Endothelial cell of umbilical vein (primary cell): ENCODE results near the gene CHRND. TPM values are rescaled to one million over a fixed set of nuclear protein-coding genes. Genes with fewer than 3 reads are reported as not detected.

ENCODE experiments used
- BruUV-seq: library from RNA; stranded (reverse); fragments of 400-500 nt; replicated peaks from 2 replicates; lab custom pipeline; 2021; lab: Mats Ljungman, UMichigan
- CTCF ChIA-PET: fragments of 300-600, 350-600 bp; sonication (Branson Sonifier 250); formaldehyde crosslinking; loops from one replicate; lab custom pipeline; 2021; ENCODE audit warnings: antibody characterized with exemption, inconsistent platforms; lab: Charles Lee
- POLR2A ChIA-PET: fragments of 300-600, 350-600 bp; sonication (Branson Sonifier 250); formaldehyde crosslinking; loops from one replicate; lab custom pipeline; 2021; ENCODE audit warnings: antibody characterized with exemption, inconsistent platforms; lab: Charles Lee
- DNase-seq: peaks from one replicate; pipeline ENCODE4 v3.0.0-alpha.2; 2011; ENCODE audit warnings: low read depth, low spot score
- FAIRE-seq: peaks from 2 replicates; lab custom pipeline; 2011; peaks lifted over from hg19 to GRCh38; lab: Jason Lieb, UNC
- H2AFZ ChIP-seq: 2 replicates; pipeline ENCODE4 v1.6.0; 2012; ENCODE audit warnings: low read depth, low read length, control low read depth, inconsistent platforms
- H3K27ac ChIP-seq: 2 replicates; pipeline ENCODE4 v1.5.1; 2011; ENCODE audit warnings: low read depth, mild to moderate bottlenecking, control low read depth, low read length, moderate library complexity; ENCODE audit not compliant: insufficient read depth
- H3K27me3 ChIP-seq, 2 experiments: 2 replicates each; pipeline versions ENCODE4 v1.6.0 to v1.6.1; 2011; ENCODE audit warnings: low read length in 2 of 2, mixed read lengths in 1 of 2; ENCODE audit not compliant: control insufficient read depth in 2 of 2, insufficient read depth in 2 of 2
- H3K36me3 ChIP-seq, 2 experiments: 2 replicates in 1 of 2; 3 replicates in 1 of 2; pipeline ENCODE4 v1.5.1; 2011; ENCODE audit warnings: low read length in 2 of 2, mild to moderate bottlenecking in 1 of 2, moderate library complexity in 1 of 2; ENCODE audit not compliant: control insufficient read depth in 2 of 2, insufficient read depth in 2 of 2; ENCODE audit errors: extremely low read depth in 1 of 2
- H3K4me1 ChIP-seq: 3 replicates; pipeline ENCODE4 v1.5.1; 2011; ENCODE audit warnings: mild to moderate bottlenecking, low read length; ENCODE audit not compliant: control insufficient read depth, insufficient read depth; ENCODE audit errors: extremely low read depth
- H3K4me2 ChIP-seq: 2 replicates; pipeline ENCODE4 v1.6.1; 2011; ENCODE audit warnings: low read length, control low read depth, mixed read lengths; ENCODE audit not compliant: insufficient read depth
- H3K4me3 ChIP-seq, 3 experiments: fragments of 200-600 bp in 1 of 3; sonication (generic), shearing (Covaris generic) in 1 of 3; replicated peaks in 1 of 3; 2 replicates each; pipeline ENCODE4 v1.5.1; 2011 to 2016; ENCODE audit warnings: control low read depth in 3 of 3, low read length in 3 of 3, mild to moderate bottlenecking in 2 of 3, inconsistent platforms in 1 of 3, low read depth in 1 of 3, moderate library complexity in 1 of 3; ENCODE audit not compliant: insufficient read depth in 1 of 3
- H3K79me2 ChIP-seq: 2 replicates; pipeline ENCODE4 v1.6.0; 2012; ENCODE audit warnings: low read length, inconsistent platforms; ENCODE audit not compliant: control insufficient read depth, insufficient read depth
- H3K9ac ChIP-seq: replicated peaks from 2 replicates; pipeline ENCODE3; 2011; ENCODE audit warnings: low read length, control low read depth; ENCODE audit not compliant: insufficient read depth; ENCODE audit errors: extremely low read depth
- H3K9me1 ChIP-seq: replicated peaks from 3 replicates; pipeline ENCODE4 v1.6.0; 2011; ENCODE audit warnings: mild to moderate bottlenecking, low read length; ENCODE audit not compliant: control insufficient read depth, insufficient read depth; ENCODE audit errors: extremely low read depth
- H3K9me3 ChIP-seq: replicated peaks from 2 replicates; pipeline ENCODE4 v1.5.1; 2012; ENCODE audit warnings: low read length, inconsistent platforms; ENCODE audit not compliant: control insufficient read depth, insufficient read depth
- H4K20me1 ChIP-seq: replicated peaks from 2 replicates; pipeline ENCODE3; 2011; ENCODE audit warnings: mild to moderate bottlenecking, low read length; ENCODE audit not compliant: control insufficient read depth, insufficient read depth; ENCODE audit errors: extremely low read depth
- CTCF ChIP-seq, 2 donors: IDR thresholded peaks; 1 replicate in 1 of 2; 2 replicates in 1 of 2; pipeline ENCODE4 v1.5.1; 2011; ENCODE audit warnings: low read length in 2 of 2, mild to moderate bottlenecking in 2 of 2, moderate library complexity in 2 of 2, control low read depth in 1 of 2, inconsistent platforms in 1 of 2, low read depth in 1 of 2; ENCODE audit not compliant: insufficient read depth in 1 of 2; ENCODE audit errors: extremely low read depth in 1 of 2
- EZH2 ChIP-seq: IDR thresholded peaks from 2 replicates; pipeline ENCODE4 v1.6.1; 2012; ENCODE audit warnings: borderline replicate concordance, low read depth, mild to moderate bottlenecking, moderate library complexity, low read length, inconsistent platforms; ENCODE audit not compliant: severe bottlenecking
- FOS ChIP-seq: IDR thresholded peaks from 2 replicates; pipeline ENCODE4 v1.6.1; 2011; ENCODE audit warnings: mild to moderate bottlenecking, low read length, moderate library complexity, borderline replicate concordance; ENCODE audit not compliant: insufficient read depth
- GATA2 ChIP-seq: IDR thresholded peaks from 2 replicates; pipeline ENCODE4 v1.7.0; 2011; ENCODE audit warnings: low read depth, mild to moderate bottlenecking, moderate library complexity, mixed read lengths, low read length; ENCODE audit not compliant: insufficient read length, insufficient read depth
- MYC ChIP-seq: IDR thresholded peaks from one replicate; pipeline ENCODE4 v1.6.1; 2011; ENCODE audit warnings: mild to moderate bottlenecking, low read depth, low read length
- POLR2A ChIP-seq: IDR thresholded peaks from 2 replicates; pipeline ENCODE4 v1.6.1; 2012; ENCODE audit warnings: low read depth, mild to moderate bottlenecking, control low read depth, low read length
- POLR2AphosphoS5 ChIP-seq: IDR thresholded peaks from 2 replicates; pipeline ENCODE4 v1.6.1; 2012; ENCODE audit warnings: low read depth, mild to moderate bottlenecking, control low read depth, low read length, moderate library complexity; ENCODE audit not compliant: insufficient read depth
- dilution Hi-C: fragments of 300-500 bp; cut with MboI; formaldehyde crosslinking; loops from one replicate; pipeline ENCODE4 v1.15.0; 2019; ENCODE audit warnings: low sequenced_read_pairs; ENCODE audit not compliant: extremely low pct_ligation_motif_present
- intact Hi-C: fragments of 100-400 bp; cut with micrococcal nuclease; formaldehyde crosslinking; loops from one replicate; pipeline ENCODE4 v1.10.0; 2022
- polyA plus RNA-seq, 4 experiments: library from polyadenylated mRNA; depleted of rRNA in 3 of 4; stranded (reverse) in 3 of 4; unstranded in 1 of 4; fragments of >200 nt; gene quantifications; 2 replicates each; pipeline versions ENCODE4 v1.2.1 to v1.2.3, GENCODE V29; 2011 to 2012; ENCODE audit warnings: missing spikeins in 1 of 4
- total RNA-seq: library from RNA; stranded (reverse); gene quantifications from 2 replicates; pipeline ENCODE4 v1.2.3, GENCODE V29; 2021
- TF ChIP-seq, protein P1 (sequence below): IDR thresholded peaks from 2 replicates; pipeline ENCODE4 v1.6.1; 2011; ENCODE audit not compliant: insufficient read depth, insufficient read length

The CHRND gene
- total and polyA plus RNA-seq, 2 donors (not counting 3 experiments of a cell fraction or from before 2014, with no cell fraction given): not detected

DNA sequence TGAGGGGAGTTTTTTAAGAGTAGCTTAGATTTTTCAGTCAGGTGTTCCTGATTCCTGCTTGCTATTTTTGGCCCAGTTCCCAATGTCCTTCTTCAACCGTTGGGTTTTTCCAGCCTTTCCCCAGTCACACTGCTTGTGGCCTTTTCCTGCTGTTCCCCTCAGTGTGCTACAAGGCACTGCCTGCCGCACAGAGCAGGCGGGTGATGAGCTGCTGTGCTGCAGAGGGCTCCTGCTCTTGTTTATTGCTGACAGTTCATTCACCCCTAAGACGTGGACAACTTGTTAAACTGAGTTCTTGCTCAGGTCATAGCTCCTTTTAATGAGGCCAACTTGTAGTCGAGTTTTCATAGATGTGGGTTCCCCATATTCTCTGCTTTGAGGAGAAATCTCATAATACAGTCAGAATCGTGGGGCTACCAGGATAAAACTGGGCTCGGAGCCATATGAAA is 45.1 kb downstream of the CHRND start:
- FAIRE-seq (peak; percentile 52), DNase-seq (no peak)
- Histone ChIP-seq H3K79me2 (no peaks in the 10 kb centered on the region), H4K20me1 (no peaks in the 10 kb centered on the region), H3K9me3 (no peaks in the 10 kb centered on the region), H3K27ac (no peak overlapping the region), H3K9me1 (no peaks in the 10 kb centered on the region), H2AFZ (no peak overlapping the region), H3K36me3 (peaks cover 22 to 44% of the 10 kb centered on the region in 2 experiments), H3K27me3 (no peaks in the 10 kb centered on the region), H3K4me2 (no peak overlapping the region), H3K4me1 (no peaks in the 10 kb centered on the region), H3K4me3 (no peak overlapping the region), H3K9ac (no peak overlapping the region)
- intact Hi-C loops (no loop called here), dilution Hi-C loops (no loop called here)
- ChIA-PET POLR2A (no interaction called here), CTCF (interaction anchor here (1.6 kb wide), 1 partner anchor 9 kb away, joined by 5 read pairs; no protein-coding TSS in a partner anchor)
- TF ChIP-seq POLR2A (no peak), EZH2 (no peak), FOS (no peak), GATA2 (no peak), CTCF (IDR thresholded peaks at IDR 0.05; ENCODE audit: extremely low read depth in 1 of 2, insufficient read depth in 1 of 2, low read depth in 1 of 2, low read length in 2 of 2) (no peak), MYC (no peak), POLR2AphosphoS5 (no peak)
- TF ChIP-seq, protein P1, sequence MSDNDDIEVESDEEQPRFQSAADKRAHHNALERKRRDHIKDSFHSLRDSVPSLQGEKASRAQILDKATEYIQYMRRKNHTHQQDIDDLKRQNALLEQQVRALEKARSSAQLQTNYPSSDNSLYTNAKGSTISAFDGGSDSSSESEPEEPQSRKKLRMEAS: no peak
- no TSS peak for BruUV-seq
